ENCODE data around the gene CD69. TPM values are rescaled to one million over a fixed set of nuclear protein-coding genes. Genes with fewer than 3 reads are reported as not detected.

CD69 gene
- polyA plus RNA-seq, 1 donor from 2014 or later = 0.72 TPM

DNA sequence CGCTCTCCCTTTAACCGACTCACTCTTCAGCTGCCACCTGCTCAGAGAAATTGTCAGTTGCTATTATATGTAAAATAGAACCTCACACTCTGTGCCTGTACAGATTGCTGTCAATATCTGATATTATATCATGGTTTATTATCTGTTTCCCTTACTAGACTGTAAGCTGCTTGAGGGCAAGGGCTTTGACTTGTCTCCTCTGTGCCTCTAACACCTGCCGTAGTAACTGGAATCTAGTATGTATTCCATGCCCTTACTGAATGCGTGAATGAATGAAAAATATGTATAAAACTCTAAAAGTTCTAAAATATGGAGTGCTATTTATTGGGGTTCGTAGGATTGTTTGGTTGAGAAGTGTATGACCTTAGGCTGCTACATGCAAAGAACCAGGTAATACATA is 1.7 kb upstream of the CD69 start:
- Histone ChIP-seq H3K79me2 (replicated peaks; ENCODE audit: insufficient read depth, low read length) (no peaks in the 10 kb centered on the region), H3K9me3 (ENCODE audit: low read length) (no peaks in the 10 kb centered on the region), H3K9ac (ENCODE audit: low read length) (no peak overlapping the region), H3K4me2 (ENCODE audit: low read length) (peak overlapping the region; percentile 25), H3K4me3 (ENCODE audit: low read length) (no peak overlapping the region), H2AFZ (ENCODE audit: low read depth, low read length) (no peak overlapping the region), H3K27me3 (ENCODE audit: insufficient read depth, low read depth, low read length) (no peaks in the 10 kb centered on the region), H3K36me3 (ENCODE audit: insufficient read depth, low read length) (no peaks in the 10 kb centered on the region), H4K20me1 (ENCODE audit: insufficient read depth) (no peaks in the 10 kb centered on the region), H3F3A (ENCODE audit: insufficient read depth, low read length, poor library complexity, severe bottlenecking) (peaks cover 7% of the 10 kb centered on the region), H3K9me2 (ENCODE audit: insufficient read depth, low read length) (no peaks in the 10 kb centered on the region), H3K27ac (ENCODE audit: low read length) (peak overlapping the region; percentile 78)
- TF ChIP-seq EP300 (conservative IDR thresholded peaks at IDR 0.05; ENCODE audit: poor library complexity, severe bottlenecking) (peak; percentile 22), EZH2 (IDR thresholded peaks at IDR 0.05; ENCODE audit: borderline replicate concordance, insufficient read depth, low read length, poor library complexity, severe bottlenecking) (no peak), RAD21 (conservative IDR thresholded peaks at IDR 0.05) (no peak)
- TF ChIP-seq, protein P1, sequence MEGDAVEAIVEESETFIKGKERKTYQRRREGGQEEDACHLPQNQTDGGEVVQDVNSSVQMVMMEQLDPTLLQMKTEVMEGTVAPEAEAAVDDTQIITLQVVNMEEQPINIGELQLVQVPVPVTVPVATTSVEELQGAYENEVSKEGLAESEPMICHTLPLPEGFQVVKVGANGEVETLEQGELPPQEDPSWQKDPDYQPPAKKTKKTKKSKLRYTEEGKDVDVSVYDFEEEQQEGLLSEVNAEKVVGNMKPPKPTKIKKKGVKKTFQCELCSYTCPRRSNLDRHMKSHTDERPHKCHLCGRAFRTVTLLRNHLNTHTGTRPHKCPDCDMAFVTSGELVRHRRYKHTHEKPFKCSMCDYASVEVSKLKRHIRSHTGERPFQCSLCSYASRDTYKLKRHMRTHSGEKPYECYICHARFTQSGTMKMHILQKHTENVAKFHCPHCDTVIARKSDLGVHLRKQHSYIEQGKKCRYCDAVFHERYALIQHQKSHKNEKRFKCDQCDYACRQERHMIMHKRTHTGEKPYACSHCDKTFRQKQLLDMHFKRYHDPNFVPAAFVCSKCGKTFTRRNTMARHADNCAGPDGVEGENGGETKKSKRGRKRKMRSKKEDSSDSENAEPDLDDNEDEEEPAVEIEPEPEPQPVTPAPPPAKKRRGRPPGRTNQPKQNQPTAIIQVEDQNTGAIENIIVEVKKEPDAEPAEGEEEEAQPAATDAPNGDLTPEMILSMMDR (IDR thresholded peaks at IDR 0.05; ENCODE audit: poor library complexity, severe bottlenecking) = no peak

DNA sequence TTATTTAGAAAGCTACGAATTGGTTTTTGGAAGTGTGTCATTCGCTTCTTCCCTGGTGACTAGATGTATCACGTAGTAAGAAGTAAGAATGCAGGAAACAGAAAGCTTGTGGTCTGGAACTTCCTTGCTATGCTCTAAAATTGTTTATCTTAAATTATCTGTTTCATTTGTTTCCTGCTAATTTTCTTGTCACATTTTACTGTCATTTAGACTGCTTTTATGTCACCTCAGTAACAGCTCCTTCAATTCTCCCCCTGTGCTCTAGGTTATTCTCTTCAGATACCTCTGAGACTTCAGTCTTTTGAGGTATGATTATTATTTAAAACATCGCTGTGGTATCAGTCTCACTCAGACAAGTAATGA is 699 bp upstream of the CD69 start:
- Histone ChIP-seq H3K4me3 (ENCODE audit: low read length) (peak overlapping the region; percentile 32), H3K9me2 (ENCODE audit: insufficient read depth, low read length) (no peaks in the 10 kb centered on the region), H2AFZ (ENCODE audit: low read depth, low read length) (no peak overlapping the region), H3F3A (ENCODE audit: insufficient read depth, low read length, poor library complexity, severe bottlenecking) (peaks cover 7% of the 10 kb centered on the region), H3K27me3 (ENCODE audit: insufficient read depth, low read depth, low read length) (no peaks in the 10 kb centered on the region), H3K36me3 (ENCODE audit: insufficient read depth, low read length) (no peaks in the 10 kb centered on the region), H4K20me1 (ENCODE audit: insufficient read depth) (no peaks in the 10 kb centered on the region), H3K27ac (ENCODE audit: low read length) (peak overlapping the region; percentile 78), H3K9me3 (ENCODE audit: low read length) (no peaks in the 10 kb centered on the region), H3K9ac (ENCODE audit: low read length) (no peak overlapping the region), H3K79me2 (replicated peaks; ENCODE audit: insufficient read depth, low read length) (no peaks in the 10 kb centered on the region), H3K4me2 (ENCODE audit: low read length) (peak overlapping the region; percentile 25)
- peak; percentile 95 for TF ChIP-seq EP300 (conservative IDR thresholded peaks at IDR 0.05; ENCODE audit: poor library complexity, severe bottlenecking)
- peak; percentile 61 for TF ChIP-seq POLR2AphosphoS5 (IDR thresholded peaks at IDR 0.05)
- TF ChIP-seq, protein P2, sequence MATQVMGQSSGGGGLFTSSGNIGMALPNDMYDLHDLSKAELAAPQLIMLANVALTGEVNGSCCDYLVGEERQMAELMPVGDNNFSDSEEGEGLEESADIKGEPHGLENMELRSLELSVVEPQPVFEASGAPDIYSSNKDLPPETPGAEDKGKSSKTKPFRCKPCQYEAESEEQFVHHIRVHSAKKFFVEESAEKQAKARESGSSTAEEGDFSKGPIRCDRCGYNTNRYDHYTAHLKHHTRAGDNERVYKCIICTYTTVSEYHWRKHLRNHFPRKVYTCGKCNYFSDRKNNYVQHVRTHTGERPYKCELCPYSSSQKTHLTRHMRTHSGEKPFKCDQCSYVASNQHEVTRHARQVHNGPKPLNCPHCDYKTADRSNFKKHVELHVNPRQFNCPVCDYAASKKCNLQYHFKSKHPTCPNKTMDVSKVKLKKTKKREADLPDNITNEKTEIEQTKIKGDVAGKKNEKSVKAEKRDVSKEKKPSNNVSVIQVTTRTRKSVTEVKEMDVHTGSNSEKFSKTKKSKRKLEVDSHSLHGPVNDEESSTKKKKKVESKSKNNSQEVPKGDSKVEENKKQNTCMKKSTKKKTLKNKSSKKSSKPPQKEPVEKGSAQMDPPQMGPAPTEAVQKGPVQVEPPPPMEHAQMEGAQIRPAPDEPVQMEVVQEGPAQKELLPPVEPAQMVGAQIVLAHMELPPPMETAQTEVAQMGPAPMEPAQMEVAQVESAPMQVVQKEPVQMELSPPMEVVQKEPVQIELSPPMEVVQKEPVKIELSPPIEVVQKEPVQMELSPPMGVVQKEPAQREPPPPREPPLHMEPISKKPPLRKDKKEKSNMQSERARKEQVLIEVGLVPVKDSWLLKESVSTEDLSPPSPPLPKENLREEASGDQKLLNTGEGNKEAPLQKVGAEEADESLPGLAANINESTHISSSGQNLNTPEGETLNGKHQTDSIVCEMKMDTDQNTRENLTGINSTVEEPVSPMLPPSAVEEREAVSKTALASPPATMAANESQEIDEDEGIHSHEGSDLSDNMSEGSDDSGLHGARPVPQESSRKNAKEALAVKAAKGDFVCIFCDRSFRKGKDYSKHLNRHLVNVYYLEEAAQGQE (IDR thresholded peaks at IDR 0.05; ENCODE audit: borderline replicate concordance) = no peak

DNA sequence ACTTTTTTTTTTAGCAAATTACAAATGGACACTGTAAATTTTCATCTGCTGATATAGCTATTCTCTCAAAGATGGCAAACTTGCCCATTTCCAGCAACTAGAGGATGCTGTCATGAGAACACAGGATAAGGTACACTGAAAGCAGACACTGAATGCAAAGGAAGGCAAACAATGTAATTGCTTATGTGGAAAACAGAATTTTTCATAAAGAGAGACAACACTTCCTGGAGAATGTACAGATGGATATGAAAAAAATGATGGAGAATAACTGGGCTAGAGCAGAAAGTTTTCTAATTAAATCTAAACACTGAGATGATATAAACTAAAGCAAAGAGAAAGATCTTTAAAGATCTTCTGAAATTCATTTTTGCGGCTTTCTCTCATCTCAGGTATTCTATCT is 581 bp downstream of the CD69 start:
- Histone ChIP-seq H3K27me3 (ENCODE audit: insufficient read depth, low read depth, low read length) (no peaks in the 10 kb centered on the region), H2AFZ (ENCODE audit: low read depth, low read length) (no peak overlapping the region), H3K9ac (ENCODE audit: low read length) (no peak overlapping the region), H3K4me2 (ENCODE audit: low read length) (no peak overlapping the region), H3K27ac (ENCODE audit: low read length) (no peak overlapping the region), H3F3A (ENCODE audit: insufficient read depth, low read length, poor library complexity, severe bottlenecking) (peaks cover 7% of the 10 kb centered on the region), H3K4me3 (ENCODE audit: low read length) (peak overlapping the region; percentile 5), H3K36me3 (ENCODE audit: insufficient read depth, low read length) (no peaks in the 10 kb centered on the region), H3K9me3 (ENCODE audit: low read length) (no peaks in the 10 kb centered on the region), H4K20me1 (ENCODE audit: insufficient read depth) (no peaks in the 10 kb centered on the region), H3K9me2 (ENCODE audit: insufficient read depth, low read length) (no peaks in the 10 kb centered on the region), H3K79me2 (replicated peaks; ENCODE audit: insufficient read depth, low read length) (no peaks in the 10 kb centered on the region)
- no peak for TF ChIP-seq POLR2AphosphoS5 (IDR thresholded peaks at IDR 0.05)
- TF ChIP-seq TAF1 (IDR thresholded peaks at IDR 0.05; ENCODE audit: low read depth) = no peak
- TF ChIP-seq, protein P1 (IDR thresholded peaks at IDR 0.05; ENCODE audit: poor library complexity, severe bottlenecking) = no peak
- no peak for TF ChIP-seq EZH2 (IDR thresholded peaks at IDR 0.05; ENCODE audit: borderline replicate concordance, insufficient read depth, low read length, poor library complexity, severe bottlenecking)
- no peak for TF ChIP-seq SMC3 (conservative IDR thresholded peaks at IDR 0.05; ENCODE audit: poor library complexity)
- TF ChIP-seq EP300 (conservative IDR thresholded peaks at IDR 0.05; ENCODE audit: poor library complexity, severe bottlenecking) = no peak
- no peak for TF ChIP-seq MXI1 (conservative IDR thresholded peaks at IDR 0.05; ENCODE audit: poor library complexity, severe bottlenecking)
- TF ChIP-seq RAD21 (conservative IDR thresholded peaks at IDR 0.05) = no peak
- TF ChIP-seq, protein P2 (IDR thresholded peaks at IDR 0.05; ENCODE audit: borderline replicate concordance) = no peak

Data from neural cell (in vitro differentiated cells).